Measurements from ENCODE around the gene ZNF277.

GRCh38 chr7:112180223-112180622 lies 26.3 kb upstream of the ZNF277 start:
- no peak for TF ChIP-seq CTCF (IDR thresholded peaks at IDR 0.05; ENCODE audit: low read depth, low read length, poor library complexity, severe bottlenecking)
- TF ChIP-seq EZH2phosphoT487 (IDR thresholded peaks at IDR 0.05; ENCODE audit: borderline replicate concordance, low read length): no peak

All from DOHH2 (cell line).